Activated effector memory CD4-positive, alpha-beta T cell treated with Interleukin-2 at 50 U/mL for 16 hours (primary cell): ENCODE data around the gene MYH9.
"Not testable (repeated sequence)": the region's sequence is repeated elsewhere in the genome, so short reads cannot be mapped to it uniquely, and the experiment has no call there.

ENCODE experiments used
- DNase-seq: peaks from one replicate; pipeline ENCODE4 v3.0.0-alpha.2; 2020

The MYH9 gene

DNA sequence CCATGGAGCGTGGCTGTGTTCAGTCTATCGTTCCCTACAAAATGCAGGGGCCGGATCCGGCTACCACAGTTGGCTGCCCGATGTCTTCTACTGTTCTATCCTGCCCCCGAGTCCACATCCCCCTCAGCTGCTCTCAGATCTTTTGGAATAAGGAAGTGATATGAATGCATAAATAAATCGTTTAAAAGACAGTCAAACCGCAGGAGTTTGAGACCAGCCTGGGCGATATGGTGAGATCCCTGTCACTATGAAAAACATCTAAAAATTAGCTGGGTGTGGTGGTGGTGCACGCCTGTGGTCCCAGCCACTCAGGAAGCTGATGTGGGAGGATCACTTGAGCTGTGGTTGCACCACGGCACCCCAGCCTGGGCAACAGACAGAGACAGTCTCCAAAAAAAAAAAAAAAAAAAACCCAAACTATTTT is 97.8 kb downstream of the MYH9 start:
- DNase-seq, result peak; percentile 58

DNA sequence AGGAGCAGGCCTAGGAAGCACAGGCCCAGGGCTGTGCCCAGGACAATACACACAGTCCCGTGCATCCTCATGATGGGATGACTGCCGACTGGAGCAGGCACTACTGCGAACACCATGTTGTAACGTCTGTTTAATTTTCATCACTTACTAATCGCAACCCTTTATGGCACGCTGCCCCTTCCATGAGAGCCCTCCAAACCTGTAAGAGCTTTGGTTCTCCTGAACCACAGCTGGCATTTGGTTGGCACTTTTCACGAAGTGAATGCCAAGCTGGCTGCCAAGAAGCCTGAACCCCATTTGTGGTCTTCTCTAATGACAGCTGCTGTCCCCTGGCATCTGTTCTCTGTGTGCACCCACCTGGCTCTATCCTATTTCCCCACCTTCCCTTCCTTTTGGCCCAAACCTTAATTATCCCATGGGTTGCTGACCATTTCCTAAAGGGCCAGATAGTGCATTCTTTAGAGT is 98.3 kb downstream of the MYH9 start:
- DNase-seq, result no peak

DNA sequence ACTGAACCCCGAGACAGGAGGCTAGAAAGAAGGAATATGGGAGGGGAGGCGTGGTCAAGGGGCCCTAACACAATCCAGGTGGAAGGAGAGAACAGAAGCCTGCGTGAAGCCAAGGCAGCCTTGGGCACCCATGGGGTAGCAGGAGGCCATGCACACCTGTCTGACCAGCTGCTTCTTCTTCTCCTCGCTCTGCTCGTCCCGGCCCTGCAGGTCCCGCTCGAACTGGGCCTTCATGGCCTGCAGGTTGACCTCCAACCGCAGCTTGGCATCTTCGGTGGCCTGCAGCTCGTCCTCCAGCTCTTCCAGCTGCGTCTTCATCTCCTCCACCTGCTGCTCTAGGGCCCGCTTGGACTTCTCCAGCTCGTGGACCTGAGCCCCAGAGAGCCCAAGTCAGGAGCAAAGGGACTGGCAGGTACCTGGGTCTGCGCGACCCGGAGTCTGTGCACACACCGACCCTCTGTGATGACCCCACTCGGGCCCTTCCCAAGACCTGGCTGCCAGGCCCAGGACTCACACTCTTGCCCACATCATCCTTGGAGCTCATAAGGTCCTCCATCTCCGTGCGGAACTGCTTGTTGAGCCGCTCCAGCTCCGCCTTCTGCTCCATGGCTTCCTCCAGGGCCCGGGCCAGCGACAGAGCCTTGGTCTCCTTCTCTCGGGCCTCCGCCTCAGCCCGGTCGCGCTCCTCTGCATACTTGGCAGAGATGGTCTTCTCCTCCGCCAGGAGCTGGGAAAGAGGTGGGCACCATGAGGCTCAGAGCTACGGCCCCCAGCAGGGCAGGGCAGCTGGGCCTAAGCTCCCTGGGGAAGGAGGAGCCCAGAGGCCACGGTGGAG is 99.0 kb downstream of the MYH9 start:
- no peak for DNase-seq

DNA sequence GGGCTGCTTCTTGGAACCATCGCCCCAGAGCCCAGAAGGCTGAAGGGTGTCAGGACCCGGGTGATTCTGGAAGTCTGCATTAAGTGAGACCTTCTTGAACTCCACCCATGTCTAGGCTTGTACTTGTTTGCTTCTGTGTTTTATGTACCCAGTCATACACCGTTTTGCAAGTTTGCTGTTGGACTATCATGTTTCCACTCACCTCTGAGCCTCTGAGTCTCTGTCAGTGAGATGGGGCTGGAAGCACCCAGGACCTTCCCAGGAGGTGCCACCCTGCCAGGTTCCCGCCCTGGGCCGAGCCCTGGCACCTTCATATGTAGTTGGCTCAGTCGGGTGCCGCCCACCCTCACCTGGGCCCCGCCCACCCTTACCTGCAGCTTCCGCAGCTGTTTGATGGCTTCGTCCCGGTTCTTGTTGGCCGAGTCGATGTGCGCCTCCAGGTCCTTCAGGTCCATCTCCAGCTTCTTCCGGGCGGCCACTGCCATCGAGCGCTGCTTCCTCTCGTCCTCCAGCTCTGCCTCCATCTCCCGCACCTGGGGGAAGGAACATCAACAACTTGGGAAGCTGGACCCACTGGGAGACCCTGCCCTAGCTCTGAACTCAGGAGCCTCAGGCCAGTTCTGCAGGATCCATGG is 99.8 kb downstream of the MYH9 start:
- no peak for DNase-seq

DNA sequence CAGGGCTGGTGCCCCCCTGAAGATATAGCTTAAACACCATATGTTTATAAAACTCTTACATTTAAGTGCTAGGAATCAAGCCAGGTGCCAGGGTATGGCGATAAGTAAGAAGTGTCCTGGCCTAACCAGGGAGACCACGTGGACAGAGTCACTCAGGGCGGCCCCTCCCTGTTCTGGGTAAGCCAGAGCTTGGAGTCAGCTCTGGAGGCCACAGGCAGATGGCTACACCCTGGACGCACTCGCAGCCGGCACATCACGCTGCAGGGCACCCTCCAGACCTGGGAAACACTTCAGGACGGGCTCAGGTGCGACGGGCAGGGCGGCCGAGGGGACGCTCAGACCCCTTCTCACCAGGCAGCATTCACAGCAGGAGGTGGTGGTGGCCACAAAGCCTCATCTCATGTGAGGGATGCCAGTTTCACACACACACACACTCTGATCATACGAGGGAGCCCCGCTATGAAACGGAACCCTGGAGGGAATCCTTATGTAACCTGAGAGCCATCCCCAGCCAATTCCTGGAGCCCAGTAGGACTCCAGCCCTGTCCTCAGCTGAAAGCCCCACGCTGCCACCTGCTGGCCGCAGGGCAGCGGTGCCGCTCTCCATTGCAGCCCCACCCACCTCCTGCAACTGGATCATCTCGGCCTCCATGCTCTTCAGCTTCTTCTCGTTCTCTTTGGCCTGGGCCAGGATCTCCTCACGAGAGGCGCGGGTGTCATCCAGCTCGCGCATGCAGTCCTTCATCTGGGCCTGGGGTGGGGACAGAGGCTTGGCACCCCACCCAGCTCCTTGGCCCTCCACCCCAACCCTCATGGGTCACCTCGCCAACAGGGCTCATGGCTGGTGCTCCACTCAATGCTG is 101.4 kb downstream of the MYH9 start:
- DNase-seq, result peak; percentile 42

DNA sequence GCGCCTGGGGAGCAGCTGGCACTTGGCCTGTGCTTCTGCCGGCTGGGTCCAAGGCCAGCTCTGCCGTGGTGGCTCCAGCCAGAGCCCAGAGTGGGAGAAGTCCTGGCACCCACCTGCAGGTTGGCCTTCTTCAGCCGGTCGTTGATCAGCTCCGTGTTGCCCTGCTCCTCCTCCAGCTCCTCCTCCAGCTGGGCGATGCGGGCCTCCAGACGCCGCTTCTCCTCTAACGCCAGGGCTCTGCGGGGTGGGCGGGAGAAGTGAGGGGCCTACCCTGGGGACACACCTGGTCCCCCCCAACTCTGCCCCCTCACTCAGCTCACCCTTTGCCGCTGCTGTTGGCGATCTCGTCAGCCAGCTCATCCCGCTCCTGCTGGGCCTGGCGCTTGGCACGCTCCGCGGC is 102.2 kb downstream of the MYH9 start:
- DNase-seq, result no peak

DNA sequence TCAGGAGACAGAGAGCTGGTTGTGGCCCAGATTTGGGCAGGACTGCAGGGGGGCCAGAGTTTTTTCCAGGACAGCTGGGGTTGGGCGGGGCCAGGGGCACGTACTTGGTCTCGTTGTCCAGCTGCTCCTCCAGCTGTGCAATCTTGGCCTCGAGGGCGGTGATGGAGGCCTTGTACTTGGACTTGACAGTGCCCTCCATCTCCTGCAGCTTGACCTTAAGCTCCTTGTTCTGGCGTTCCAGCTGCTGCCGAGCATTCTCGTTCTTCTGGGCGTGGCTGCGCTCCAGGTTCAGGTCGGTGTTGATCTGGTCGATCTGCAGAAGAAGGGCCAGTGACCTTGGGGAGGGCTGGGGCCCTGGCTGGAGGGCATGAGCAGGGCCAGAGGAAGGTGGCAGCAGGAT is 102.8 kb downstream of the MYH9 start:
- no peak for DNase-seq

DNA sequence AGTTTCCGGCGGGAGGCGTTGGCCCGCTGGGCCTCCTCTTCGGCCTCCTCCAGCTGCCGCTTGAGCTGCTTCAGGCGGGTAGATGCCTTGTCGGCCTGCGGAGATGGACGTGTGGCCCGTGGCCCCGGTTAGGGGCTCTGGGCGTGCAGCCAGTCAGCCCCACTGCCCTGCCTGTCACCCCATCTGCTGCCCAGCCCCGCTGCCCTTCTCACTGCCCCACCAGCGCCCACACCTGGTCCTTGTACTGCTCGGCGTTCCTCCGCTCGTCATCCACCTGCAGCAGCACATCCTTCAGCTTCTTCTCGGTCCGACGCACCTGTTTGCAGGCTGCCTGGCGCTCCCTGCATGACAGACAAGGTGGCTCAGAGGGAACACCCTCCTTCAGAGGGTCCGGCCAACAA is 103.6 kb downstream of the MYH9 start:
- no peak for DNase-seq

DNA sequence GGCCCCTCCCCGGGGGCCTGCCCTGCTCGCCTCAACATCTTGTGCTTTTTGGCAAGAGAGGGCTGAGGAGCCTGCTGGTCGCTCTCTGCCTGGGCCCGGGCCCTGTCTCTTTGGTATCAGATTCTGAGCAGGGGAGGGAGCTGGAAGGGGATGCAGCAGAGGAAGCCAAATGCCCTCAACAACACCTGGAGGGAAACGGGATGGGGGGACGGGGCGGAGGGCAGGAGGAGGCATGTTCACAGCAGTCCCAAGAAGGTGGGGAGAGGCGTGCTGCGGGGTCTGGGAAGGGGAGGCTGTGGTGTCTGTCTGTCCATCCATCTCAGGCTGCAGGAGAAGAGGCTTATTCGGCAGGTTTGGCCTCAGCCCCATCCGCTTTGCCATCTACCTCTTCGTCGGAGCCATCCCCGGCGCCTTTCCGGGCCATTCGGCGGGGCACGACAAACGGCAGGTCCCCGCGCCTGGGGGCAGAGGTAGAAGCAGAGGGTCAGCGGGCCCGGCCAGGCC is 105.4 kb downstream of the MYH9 start:
- no peak for DNase-seq

DNA sequence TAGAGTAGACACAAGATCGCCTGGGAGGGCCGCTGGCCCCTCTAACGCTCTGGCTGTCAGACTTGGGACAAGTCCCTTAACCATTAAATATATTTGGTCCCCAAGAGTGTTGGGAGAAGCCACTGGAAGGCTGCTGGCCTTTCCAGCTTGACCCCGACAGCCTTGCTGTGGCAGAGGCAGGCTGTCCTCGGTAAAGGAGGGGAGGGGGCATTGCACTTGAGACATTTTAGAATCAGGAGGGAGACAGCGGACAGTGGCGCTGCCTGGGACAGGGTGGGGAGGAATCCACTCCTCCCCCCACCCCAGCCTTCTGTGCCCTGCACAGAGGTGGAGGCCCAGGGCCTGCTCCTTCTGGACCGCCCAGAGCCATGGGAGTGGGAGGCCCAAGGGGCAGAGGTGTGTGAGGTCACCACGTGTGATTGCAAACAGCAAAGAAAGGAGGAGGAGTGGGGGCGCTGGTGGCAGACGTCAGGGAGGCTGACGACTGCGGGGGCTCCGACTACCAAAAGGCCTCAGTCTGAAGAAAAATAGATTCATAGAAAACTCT is 105.9 kb downstream of the MYH9 start:
- no peak for DNase-seq

DNA sequence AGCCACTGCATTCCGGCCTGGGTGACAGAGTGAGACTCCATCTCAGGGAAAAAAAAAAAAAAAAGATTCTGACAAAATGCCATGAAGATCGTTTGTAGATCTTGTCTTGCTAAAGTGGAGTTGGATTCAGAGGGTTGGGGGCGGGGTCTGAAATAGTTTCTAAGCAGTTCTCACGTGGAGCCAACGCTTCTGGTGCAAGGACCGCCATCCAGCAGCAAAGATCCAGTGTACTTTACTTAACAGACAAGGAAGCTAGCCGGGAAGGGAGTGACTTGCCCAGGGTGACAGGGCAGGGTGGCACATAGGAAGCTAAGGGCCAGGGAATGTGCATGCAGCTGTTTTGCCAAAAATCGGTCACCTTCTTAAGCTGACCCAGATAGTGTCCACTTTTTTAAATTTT is 107.4 kb downstream of the MYH9 start:
- DNase-seq, result no peak

DNA sequence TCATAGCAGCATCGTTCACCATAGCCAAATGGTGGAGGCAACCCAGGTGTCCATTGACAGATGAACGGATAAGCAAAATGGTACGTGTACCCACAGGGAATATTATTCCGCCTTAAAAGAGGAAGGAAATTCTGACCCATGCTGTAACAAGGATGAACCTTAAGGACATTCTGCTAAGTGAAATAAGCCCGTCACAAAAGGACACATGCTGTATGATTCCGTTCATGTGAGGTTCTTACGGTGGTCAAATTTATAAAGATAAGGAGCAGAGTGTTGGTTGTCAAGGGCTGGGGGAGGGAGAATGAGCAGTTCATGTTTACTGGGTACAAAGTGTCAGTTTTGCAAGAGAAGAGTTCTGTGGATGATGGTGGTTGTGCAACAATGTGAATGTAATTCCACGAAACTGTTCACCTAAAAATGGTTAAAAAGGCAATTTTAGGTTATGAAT is 108.5 kb downstream of the MYH9 start:
- DNase-seq, result no peak

DNA sequence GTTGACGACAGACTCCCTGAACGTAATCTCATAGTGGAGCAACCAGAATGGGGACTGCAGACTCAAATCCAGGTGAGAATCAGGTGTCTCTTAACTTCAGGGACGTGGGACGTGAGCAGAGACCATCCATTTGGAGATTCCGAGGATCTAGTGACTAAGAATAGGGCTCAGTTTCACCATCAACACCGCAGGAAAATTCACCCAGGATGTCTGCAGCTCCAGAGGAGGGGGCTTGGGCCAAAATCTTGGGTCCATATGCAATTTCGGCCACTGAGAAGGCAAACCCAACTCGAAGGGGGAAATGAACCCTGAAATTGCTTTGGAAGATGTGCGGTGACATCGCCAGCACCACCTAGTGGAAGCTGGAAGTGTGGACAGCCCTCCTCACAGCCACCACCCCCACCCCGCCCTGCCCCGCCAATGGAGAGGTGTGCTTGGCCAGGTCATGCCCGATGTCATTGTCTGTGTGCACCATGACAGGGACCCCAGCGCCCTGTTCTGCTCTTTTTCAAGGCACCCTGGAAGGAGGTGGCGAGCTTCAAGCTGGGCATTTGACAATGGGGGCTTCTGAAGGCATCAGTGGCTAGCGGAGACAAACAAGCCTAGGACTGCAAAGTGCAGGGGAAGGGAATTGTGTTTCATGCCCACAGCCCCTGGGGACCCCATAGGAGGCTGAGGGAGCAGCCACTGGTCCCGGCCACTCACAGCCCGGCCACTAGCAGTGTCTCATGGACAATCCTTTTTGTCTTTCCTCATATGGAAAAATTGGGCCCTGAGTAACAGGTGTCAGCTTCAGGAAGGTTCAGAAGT is 110.1 kb downstream of the MYH9 start:
- DNase-seq, result peak; percentile 58

DNA sequence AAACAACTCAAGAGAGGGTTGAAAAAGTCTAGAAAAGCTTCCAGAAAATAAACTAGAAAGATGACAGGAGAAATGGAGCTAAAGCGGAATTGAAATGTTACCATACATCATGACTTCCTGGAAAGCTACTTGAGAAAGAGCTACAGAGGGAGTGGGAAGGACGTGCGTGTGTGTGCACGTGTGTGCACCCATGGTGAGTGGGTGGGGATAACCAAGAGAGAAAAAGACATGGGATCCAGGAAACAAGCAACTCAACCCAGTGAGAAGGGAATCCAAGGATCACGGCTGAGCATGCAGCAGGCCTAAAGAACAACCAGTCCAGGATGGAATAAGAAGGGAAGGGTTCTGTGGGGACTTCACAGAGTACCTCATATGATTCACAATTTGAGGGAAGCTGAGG is 113.2 kb downstream of the MYH9 start:
- DNase-seq, result no peak

DNA sequence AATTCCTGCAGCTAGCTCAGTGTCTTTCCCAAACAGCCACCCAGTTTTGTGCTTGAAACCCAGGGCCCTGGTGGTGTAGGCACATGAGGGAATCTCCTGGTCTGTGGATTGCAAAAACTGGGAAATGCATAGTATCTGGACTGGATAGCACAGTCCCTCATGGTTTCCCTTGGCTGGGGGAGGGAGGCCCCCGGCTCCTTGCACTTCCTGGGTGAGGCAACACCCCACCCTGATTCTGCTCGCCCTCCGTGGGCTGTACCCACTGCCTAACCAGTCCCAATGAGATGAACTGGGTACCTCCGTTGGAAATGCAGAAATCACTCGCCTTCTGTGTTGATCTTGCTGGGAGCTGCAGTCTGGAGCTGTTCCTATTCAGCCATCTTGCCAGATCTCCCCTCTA is 115.8 kb downstream of the MYH9 start:
- not testable (repeated sequence) for DNase-seq

DNA sequence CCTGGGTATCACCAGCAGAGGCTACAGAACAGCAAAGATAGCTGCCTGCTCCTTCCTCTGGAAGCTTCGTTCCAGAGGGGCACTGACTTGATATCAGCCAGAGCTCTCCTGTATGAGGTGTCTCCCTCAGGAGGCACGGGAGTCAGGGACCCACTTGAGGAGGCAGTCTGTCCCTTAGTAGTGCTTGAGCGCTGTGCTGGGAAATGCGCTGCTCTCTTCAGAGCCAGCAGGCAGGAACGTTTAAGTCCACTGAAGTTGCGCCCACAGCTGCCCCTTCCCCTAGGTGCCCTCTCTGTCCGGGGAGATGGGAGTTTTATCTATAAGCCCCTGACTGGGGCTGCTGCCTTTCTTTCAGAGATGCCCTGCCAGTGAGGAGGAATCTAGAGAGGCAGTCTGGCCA is 116.5 kb downstream of the MYH9 start:
- not testable (repeated sequence) for DNase-seq

DNA sequence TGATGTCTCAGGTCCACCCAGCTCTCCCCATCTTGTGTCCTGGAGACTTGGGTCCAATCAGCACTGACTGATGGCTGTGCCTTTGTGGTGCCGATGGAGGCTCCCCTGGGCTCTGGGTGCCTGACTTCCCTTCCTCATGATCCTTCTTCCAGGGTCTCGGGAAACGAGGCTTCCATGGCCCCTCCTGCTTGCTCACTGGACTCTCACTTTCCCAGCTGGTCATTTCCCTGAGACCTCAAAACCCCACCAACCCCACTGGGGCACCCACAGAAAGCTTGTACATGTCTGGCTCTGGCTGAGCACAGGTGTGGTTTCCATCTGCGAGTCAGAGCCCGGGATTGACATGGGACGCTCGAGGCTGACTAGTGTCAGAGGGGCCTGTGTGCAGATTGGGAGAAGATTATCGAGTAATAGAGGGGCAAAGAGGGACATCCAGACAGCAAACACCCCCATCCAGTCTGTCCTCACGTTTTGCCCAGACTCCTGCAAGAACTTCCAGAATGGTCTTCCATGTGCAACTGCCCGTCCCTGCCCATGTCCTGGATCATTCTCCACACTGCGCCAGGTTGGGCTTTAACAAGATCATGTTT is 119.8 kb downstream of the MYH9 start:
- DNase-seq, result no peak

DNA sequence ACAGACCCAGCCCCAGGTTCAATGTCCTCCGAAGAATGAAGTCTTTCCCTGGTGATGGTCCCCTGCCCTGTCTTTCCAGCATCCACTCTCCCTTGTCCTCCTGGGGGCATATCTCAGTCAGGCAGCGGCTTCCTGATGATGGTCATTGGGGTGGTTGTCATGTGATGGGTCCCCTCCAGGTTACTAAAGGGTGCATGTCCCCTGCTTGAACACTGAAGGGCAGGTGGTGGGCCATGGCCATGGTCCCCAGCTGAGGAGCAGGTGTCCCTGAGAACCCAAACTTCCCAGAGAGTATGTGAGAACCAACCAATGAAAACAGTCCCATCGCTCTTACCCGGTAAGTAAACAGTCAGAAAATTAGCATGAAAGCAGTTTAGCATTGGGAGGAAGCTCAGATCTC is 120.7 kb downstream of the MYH9 start:
- DNase-seq, result no peak

DNA sequence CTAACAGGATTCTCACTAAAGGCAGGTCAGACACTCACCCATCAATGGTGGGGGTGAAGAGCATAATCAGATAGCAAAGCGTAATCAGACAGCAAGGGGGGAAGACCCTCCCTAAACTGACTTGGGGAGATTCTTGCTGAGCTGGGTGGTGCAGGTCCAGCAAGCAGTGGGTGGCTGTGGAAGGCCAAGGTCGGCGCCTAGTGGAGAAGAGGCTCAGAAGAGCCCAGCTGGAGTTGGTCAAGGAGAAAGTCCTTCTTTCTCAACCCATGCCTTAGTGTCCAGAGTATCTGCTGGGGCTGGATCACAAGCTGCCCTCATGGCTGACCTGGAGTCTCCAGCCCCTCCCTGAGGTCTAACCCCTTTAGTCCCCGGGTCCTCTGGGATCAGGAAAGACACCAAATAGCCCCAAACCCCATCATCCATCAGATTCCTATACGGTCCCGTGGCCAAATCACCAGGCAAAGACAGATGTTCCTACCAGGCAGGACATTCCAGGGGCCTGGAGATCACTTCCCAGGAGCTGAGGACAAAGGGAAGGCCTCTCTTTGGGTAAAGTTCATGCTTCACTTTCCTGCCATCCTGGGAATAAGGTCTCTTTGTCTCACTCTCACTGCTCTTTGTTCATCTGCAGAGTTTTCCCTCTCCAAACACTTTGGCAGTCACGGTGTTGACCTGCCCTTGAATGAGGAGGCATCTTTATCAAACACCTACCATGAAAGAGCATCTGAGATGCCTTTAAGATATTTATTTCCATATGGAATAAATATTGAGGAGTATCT is 123.7 kb downstream of the MYH9 start:
- not testable (repeated sequence) for DNase-seq

DNA sequence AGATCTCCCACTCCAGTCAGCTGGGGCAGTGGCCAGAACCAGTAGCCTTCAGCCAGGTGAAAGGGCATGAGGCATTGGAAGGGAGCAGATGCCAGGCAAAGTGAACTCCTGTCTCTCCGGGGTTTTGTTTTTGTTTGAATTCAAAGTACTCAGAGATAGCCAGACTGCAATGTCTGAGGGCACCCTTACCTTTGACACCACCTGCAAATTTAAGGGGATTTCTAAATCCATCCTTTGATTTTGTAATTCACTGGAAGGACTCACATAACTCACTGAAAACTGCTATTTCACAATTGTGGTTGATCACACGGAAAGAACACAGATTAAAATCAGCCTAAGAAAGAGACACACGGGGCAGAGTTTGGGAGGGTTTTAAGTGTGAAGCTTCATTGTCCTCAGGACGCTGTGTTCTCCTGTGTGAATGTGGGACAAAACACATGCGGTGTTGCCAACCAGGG is 124.5 kb downstream of the MYH9 start:
- not testable (repeated sequence) for DNase-seq

DNA sequence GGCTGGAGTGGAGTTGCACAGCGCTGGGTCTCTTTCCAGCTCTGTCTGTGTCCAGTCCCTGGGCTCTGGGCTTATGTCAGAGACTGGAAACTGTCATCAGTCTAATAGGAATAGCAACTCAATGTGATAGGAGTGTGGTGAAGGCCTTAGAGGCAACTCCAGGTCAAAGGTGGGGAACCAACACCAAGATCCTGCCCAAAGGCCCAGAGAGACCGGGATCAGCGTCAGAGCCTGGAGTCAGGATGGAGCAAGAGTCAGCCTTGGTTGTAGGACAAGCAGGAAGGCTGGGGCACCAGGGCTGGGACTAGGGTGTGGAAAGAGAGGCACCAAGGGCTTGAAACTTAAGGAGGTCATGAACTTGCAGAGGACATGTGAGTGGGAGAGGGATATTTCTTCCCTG is 125.5 kb downstream of the MYH9 start:
- not testable (repeated sequence) for DNase-seq
